Right lobe of liver (tissue), 4 donors: ENCODE results near the gene SPESP1.

Source experiments
- POLR2A ChIP-seq: fragments of 450-650 bp; IDR thresholded peaks from one replicate; pipeline ENCODE4 v1.6.1; 2017; ENCODE audit warnings: antibody characterized with exemption, mild to moderate bottlenecking
- TF ChIP-seq, protein P1 (sequence below), 4 donors: fragments of 200-600 bp in 3 of 4; fragments of 450-650 bp in 1 of 4; IDR thresholded peaks; one replicate each; pipeline versions ENCODE4 v1.5.1 to v1.8.0; 2016 to 2022; ENCODE audit warnings: antibody characterized with exemption in 4 of 4, mild to moderate bottlenecking in 2 of 4
- donor health status: DM: no; HTN: no; CAD: no.
- donor health status: DM: no; HTN: no; CAD: no.
- donor health status: DM: no; HTN: yes; CAD: no.

DNA sequence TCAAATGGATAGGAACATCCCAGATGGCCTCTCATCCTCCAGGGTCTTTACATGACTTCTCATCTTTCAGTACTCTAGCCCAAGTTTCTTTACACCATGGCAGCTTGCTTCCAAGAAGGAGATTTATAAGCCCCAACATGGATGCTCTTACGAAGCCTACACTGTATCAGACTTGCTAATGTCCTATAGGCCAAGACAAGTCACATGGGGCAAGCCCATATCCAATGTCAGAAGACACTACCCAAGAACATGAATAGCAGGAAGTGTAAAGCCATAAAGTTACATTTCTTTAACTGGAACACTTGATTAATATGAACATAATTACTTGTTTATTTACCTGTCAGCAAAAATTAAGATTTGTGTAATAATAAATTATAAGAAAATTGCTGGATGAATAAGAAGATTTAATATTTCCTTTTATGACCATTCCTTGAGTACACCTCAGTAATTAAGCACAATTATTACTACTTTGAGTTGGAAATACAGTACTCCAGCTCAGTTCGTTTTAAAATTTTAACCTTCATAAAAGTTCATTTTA is 5.1 kb downstream of the SPESP1 start:
- TF ChIP-seq POLR2A: no peak
- TF ChIP-seq, protein P1, sequence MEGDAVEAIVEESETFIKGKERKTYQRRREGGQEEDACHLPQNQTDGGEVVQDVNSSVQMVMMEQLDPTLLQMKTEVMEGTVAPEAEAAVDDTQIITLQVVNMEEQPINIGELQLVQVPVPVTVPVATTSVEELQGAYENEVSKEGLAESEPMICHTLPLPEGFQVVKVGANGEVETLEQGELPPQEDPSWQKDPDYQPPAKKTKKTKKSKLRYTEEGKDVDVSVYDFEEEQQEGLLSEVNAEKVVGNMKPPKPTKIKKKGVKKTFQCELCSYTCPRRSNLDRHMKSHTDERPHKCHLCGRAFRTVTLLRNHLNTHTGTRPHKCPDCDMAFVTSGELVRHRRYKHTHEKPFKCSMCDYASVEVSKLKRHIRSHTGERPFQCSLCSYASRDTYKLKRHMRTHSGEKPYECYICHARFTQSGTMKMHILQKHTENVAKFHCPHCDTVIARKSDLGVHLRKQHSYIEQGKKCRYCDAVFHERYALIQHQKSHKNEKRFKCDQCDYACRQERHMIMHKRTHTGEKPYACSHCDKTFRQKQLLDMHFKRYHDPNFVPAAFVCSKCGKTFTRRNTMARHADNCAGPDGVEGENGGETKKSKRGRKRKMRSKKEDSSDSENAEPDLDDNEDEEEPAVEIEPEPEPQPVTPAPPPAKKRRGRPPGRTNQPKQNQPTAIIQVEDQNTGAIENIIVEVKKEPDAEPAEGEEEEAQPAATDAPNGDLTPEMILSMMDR (IDR thresholded peaks at IDR 0.05): no peak
